Stomach (tissue), 9 donors: Measurements from ENCODE around the gene ARMC12. TPM values are rescaled to one million over a fixed set of nuclear protein-coding genes. Genes with fewer than 3 reads are reported as not detected.
"Not testable (repeated sequence)": the region's sequence is repeated elsewhere in the genome, so short reads cannot be mapped to it uniquely, and the experiment has no call there.

Experiments
- DNase-seq, 2 donors: peaks; one replicate each; pipeline versions ENCODE4 v3.0.0 to v3.0.0-alpha.2; 2013 to 2019
- H3K27ac ChIP-seq, 5 donors: fragments of 200-600 bp in 4 of 5; sonication (generic) in 4 of 5; one replicate each; pipeline ENCODE4 v1.5.1; 2013 to 2019; ENCODE audit warnings: mild to moderate bottlenecking in 1 of 5, moderate library complexity in 1 of 5
- H3K27me3 ChIP-seq, 3 donors: fragments of 200-600 bp; sonication (generic); one replicate each; pipeline ENCODE4 v1.5.1; 2017 to 2019; ENCODE audit warnings: mixed run types in 1 of 3
- H3K36me3 ChIP-seq, 4 donors: fragments of 200-600 bp; sonication (generic); 1 replicate in 3 of 4; 2 replicates in 1 of 4; pipeline ENCODE4 v1.5.1; 2016 to 2019
- H3K4me1 ChIP-seq, 4 donors: fragments of 200-600 bp; sonication (generic); one replicate each; pipeline ENCODE4 v1.5.1; 2016 to 2019
- H3K4me3 ChIP-seq, 4 donors: fragments of 200-600 bp; sonication (generic) in 3 of 4; one replicate each; pipeline ENCODE4 v1.5.1; 2016 to 2019; ENCODE audit warnings: mild to moderate bottlenecking in 1 of 4
- H3K9me3 ChIP-seq, 4 donors: fragments of 200-600 bp; sonication (generic); one replicate each; pipeline ENCODE4 v1.5.1; 2016 to 2019
- CTCF ChIP-seq, 7 experiments: fragments of 450-650 bp in 4 of 7; fragments of 200-600 bp in 3 of 7; sonication (generic) in 3 of 7; IDR thresholded peaks; one replicate each; pipeline ENCODE4 v1.5.1; 2016 to 2019; ENCODE audit warnings: antibody characterized with exemption in 7 of 7, control low read depth in 2 of 7, mild to moderate bottlenecking in 1 of 7
- EP300 ChIP-seq: sonication (generic); formaldehyde crosslinking; IDR thresholded peaks from one replicate; pipeline ENCODE4 v1.6.1; 2017; ENCODE audit warnings: antibody characterized with exemption
- POLR2A ChIP-seq, 4 donors: fragments of 450-650 bp; IDR thresholded peaks; one replicate each; pipeline ENCODE4 v1.6.1; 2016; ENCODE audit warnings: antibody characterized with exemption in 4 of 4, control low read depth in 2 of 4, mild to moderate bottlenecking in 1 of 4, moderate library complexity in 1 of 4
- POLR2AphosphoS5 ChIP-seq, 3 donors: sonication (generic); formaldehyde crosslinking; IDR thresholded peaks; one replicate each; pipeline ENCODE4 v1.6.1; 2016; ENCODE audit warnings: antibody characterized with exemption in 3 of 3
- WGBS, 5 donors: extraction: QIAGEN DNeasy Blood & Tissue Kit in 3 of 5; methylation state at CpG; one replicate each; pipeline versions ENCODE4 v1.1.5 to v1.1.7; 2013 to 2018; 5-methylcytosine and 5-hydroxymethylcytosine counted together
- intact Hi-C: fragments of 100-400 bp; cut with DNase I; formaldehyde crosslinking; loops from one replicate; pipeline ENCODE4 v1.15.1; 2023; ENCODE audit warnings: low total_unique reads
- polyA plus RNA-seq, 3 donors: library from polyadenylated mRNA; stranded (reverse); fragments of 200-250 nt; gene quantifications; one replicate each; pipeline ENCODE4 v1.2.3, GENCODE V29; 2013
- total RNA-seq, 5 donors: library from RNA; depleted of rRNA; stranded (reverse); fragments of >200 nt; gene quantifications; one replicate each; pipeline versions ENCODE4 v1.1.0 to v1.2.3, GENCODE V29; 2014 to 2016
- donor health status: healthy with polysubstance abuse.
- donor health status: Bipolar disorder and iron deficiency.
- donor health status: healthy.

The ARMC12 gene
- total and polyA plus RNA-seq, 8 donors, result 1.1 to 2.5 (median 2.0) TPM; not detected in 5

DNA sequence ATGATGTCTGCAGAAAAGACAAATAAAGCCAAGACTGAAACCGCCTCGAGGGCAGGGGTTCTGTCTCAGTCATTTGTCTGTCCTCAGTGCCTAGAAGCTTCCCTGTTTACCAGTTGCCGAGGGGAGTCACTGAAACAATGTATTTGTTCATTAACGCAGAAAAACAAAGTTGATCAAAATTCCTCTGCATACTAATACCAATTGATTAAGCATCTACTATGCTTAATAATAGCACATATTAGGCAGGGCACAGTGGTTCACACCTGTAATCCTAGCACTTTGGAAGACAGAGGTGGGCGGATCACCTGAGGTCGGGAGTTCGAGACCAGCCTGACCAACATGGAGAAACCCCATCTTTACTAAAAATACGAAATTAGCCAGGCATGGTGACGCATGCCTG lies 46.3 kb upstream of the ARMC12 start:
- 90 to 96% (median 92%) methylated on average over 8 to 9 of the region's 9 CpGs for WGBS, 5 donors

DNA sequence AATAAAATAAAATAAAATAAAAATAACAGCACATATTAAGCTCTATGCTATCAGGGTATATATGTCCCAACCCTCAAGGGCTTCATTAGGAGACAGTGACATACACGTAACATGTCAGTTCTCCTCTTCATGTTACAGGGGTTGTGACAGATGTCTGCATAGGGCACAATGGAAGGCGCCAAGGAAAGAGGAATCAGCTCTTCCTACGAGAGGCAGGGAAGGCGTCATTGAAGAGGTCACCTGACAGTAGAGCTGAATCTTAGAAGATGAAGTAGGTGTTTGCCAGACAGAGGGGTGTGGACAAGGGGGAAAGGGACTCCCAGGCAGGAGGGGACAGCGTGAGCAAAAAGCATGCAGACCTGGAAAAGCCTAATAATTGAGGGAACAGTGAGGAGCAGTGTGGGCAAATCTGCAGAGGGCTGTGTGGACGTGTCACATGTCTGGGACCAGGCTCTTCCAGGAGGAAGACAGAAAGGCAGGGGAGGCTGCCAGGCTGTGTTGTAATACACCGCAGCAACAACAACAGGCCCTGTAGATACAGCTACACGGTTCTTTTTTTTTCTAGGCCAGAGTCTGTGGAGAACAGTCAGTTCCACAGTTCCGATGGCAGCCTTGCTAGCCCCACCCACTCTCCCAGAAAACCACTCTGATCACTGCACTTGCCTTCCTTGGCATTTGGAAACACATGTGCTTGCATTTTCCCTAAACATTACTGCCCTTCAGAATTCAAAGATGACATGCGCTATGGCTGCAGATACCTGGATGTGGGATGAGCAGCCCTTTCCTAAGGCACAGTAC lies 45.6 kb upstream of the ARMC12 start:
- H3K36me3 ChIP-seq, result no peaks in the 10 kb centered on the region
- H3K27ac ChIP-seq, result peak overlapping the region; percentile 39 to 100 (median 83)
- H3K27me3 ChIP-seq, result no peaks in the 10 kb centered on the region
- 52 to 62% (median 59%) methylated on average over 10 of the region's 10 CpGs for WGBS, 5 donors
- peaks cover 0 to 5% (median 0%) of the 10 kb centered on the region in 4 donors for H3K9me3 ChIP-seq
- intact Hi-C loops, result no loop called here
- H3K4me3 ChIP-seq, result no peak overlapping the region
- DNase-seq, result peak; percentile 39 to 89
- peak; percentile 41 to 74 (median 42) for TF ChIP-seq POLR2AphosphoS5 (IDR thresholded peaks at IDR 0.05)
- no peak for TF ChIP-seq CTCF (IDR thresholded peaks at IDR 0.05)
- H3K4me1 ChIP-seq, result peaks cover 23 to 37% (median 29%) of the 10 kb centered on the region in 4 donors

More for the DNA sequence above, 46.3 kb upstream of the ARMC12 start:
- intact Hi-C loops, result no loop called here
- TF ChIP-seq CTCF (IDR thresholded peaks at IDR 0.05) (no peak), POLR2AphosphoS5 (IDR thresholded peaks at IDR 0.05) (no peak), EP300 (no peak), POLR2A (IDR thresholded peaks at IDR 0.05) (no peak)
- Histone ChIP-seq H3K4me3 (no peak overlapping the region), H3K27me3 (no peaks in the 10 kb centered on the region), H3K27ac (peak overlapping the region in 4 of 5 donors; percentile 65 to 100 (median 91)), H3K4me1 (peaks cover 23 to 41% (median 30%) of the 10 kb centered on the region in 4 donors), H3K9me3 (peaks cover 0 to 5% (median 0%) of the 10 kb centered on the region in 4 donors), H3K36me3 (no peaks in the 10 kb centered on the region)
- no peak for DNase-seq

GRCh38 chr6:35694462-35694861 lies 42.4 kb upstream of the ARMC12 start:
- peaks cover 0 to 5% (median 0%) of the 10 kb centered on the region in 4 donors for H3K9me3 ChIP-seq
- 77 to 88% (median 83%) methylated on average over 2 of the region's 2 CpGs for WGBS, 5 donors
- no peaks in the 10 kb centered on the region for H3K27me3 ChIP-seq
- intact Hi-C loops, result no loop called here
- peaks cover 17 to 31% (median 24%) of the 10 kb centered on the region in 4 donors for H3K4me1 ChIP-seq
- no peak overlapping the region for H3K27ac ChIP-seq
- no peaks in the 10 kb centered on the region for H3K36me3 ChIP-seq
- no peak for DNase-seq
- H3K4me3 ChIP-seq, result no peak overlapping the region
- no peak for TF ChIP-seq CTCF (IDR thresholded peaks at IDR 0.05)

- H3K27me3 ChIP-seq, DNase-seq, H3K4me3 ChIP-seq, H3K36me3 ChIP-seq, H3K27ac ChIP-seq, H3K9me3 ChIP-seq, intact Hi-C loops, H3K4me1 ChIP-seq: not testable (repeated sequence)
- 78 to 92% (median 88%) methylated on average over 7 of the region's 7 CpGs for WGBS, 5 donors
Measured at GRCh38 chr6:35698430-35698829, 38.4 kb upstream of the ARMC12 start.

- WGBS, 5 donors, result 79 to 94% (median 88%) methylated on average over 2 to 3 of the region's 3 CpGs
- no peaks in the 10 kb centered on the region for H3K27me3 ChIP-seq
- no peaks in the 10 kb centered on the region for H3K36me3 ChIP-seq
- no peak for DNase-seq
- intact Hi-C loops, result no loop called here
- H3K9me3 ChIP-seq, result peaks cover 0 to 4% (median 0%) of the 10 kb centered on the region in 4 donors
- no peak overlapping the region for H3K27ac ChIP-seq
- H3K4me1 ChIP-seq, result no peaks in the 10 kb centered on the region
- no peak overlapping the region for H3K4me3 ChIP-seq
- TF ChIP-seq POLR2AphosphoS5 (IDR thresholded peaks at IDR 0.05) (no peak), POLR2A (IDR thresholded peaks at IDR 0.05) (no peak), EP300 (no peak), CTCF (IDR thresholded peaks at IDR 0.05) (no peak)
Measured at GRCh38 chr6:35698858-35699257, 38.0 kb upstream of the ARMC12 start.
